NCI-H774 (cell line): ENCODE results near the gene FANCC.
A peak's percentile ranks its signal among the peaks of the same experiment; 100 is the strongest.

Experiments
- DNase-seq: peaks from one replicate; lab custom pipeline; 2025; lab: John Stamatoyannopoulos, UW

FANCC gene

GRCh38 chr9:95085036-95085770 is 232.3 kb downstream of the FANCC start:
- DNase-seq = no peak

DNA sequence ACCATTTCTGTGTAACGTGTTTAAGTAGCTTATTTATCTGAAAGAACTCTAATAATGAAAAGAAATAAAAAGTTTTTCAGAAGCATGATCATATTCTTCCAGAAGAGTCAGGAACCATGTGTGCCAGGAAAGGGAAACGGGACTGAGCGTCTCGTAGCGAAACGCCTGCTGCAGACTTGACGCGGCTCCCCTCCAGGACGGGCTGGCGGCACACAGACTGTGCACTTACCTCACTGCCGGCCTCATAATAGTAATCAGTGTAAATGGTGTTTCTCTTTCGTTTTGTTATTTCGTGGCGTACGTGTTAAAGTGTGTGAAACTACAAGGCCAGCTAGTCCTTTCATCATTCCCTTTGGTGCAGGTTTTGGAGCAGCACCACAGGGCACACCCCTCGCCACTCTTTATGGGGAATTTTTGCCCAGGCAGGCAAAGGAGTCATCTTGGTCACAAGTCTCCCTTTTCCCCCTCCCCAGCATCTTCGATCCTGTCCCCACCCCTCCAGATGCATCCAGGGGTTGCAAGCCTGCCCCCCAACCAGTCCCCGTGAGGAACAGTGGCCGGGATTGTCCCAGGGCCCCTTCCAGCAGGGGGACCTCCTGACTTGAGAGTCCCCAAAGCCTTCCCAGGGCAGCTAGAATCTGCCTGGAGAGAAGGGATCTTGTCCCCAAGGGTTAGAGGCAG is 233.1 kb downstream of the FANCC start:
- DNase-seq = no peak

- no peak for DNase-seq
Measured at GRCh38 chr9:95083086-95083768, 234.3 kb downstream of the FANCC start.

- no peak for DNase-seq
Measured at GRCh38 chr9:95082401-95083084, 235.0 kb downstream of the FANCC start.

DNA sequence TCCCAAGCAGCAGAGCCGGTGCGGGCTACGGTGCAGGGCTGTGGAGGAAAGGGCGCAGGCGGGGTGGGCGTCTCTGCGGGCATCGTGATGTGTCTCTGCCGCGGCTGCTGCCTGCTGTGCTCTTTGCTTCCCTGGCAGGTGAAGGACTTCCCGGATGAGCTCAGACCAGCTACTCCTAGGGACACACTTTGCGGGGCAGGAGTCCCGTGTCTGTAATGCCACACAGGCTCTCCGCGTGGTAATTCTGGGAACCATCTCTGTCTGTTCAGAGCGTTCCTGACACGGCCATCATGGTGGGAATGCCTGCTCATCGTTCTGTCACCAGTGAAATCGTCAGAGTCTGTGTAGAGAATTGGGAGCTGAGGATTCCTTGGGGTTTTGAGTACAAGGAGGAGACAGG is 235.5 kb downstream of the FANCC start:
- DNase-seq = no peak

DNA sequence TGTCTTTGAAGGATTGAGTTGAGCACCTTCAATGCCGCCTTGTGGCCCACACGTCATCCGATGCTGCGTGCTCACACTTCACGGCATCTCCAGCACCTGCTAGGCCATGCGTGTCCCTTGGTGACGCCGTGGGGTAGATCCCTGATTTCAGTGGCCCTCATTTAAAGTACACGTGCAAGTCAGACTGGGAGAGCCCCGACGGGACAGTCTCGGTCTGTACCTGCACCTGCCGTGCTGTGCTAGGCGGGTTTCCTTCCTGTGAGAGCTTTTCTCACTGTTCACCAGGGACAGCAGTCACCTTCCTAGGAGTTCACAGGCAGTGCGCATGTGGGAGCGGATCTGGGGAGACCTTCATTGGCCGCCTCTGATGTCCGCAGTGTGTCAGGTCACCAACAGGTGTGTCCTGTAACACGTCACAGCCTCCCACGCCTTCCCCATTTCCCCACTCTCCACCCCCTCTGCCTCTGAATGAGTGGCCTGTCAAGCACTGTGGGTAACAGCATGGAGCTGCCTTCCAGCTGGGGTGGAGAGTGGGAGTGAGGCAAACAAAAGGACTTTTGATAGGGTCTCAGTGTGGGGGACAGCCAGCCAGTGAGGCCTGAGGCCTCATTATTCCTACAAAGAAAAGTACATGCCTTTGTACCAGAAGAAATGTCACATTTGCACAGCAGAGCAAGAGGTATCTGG is 236.4 kb downstream of the FANCC start:
- DNase-seq = no peak

- DNase-seq = no peak
Measured at GRCh38 chr9:95079461-95079860, 238.0 kb downstream of the FANCC start.

GRCh38 chr9:95078939-95079338 is 238.6 kb downstream of the FANCC start:
- no peak for DNase-seq

GRCh38 chr9:95078511-95078910 is 239.0 kb downstream of the FANCC start:
- DNase-seq = no peak

DNA sequence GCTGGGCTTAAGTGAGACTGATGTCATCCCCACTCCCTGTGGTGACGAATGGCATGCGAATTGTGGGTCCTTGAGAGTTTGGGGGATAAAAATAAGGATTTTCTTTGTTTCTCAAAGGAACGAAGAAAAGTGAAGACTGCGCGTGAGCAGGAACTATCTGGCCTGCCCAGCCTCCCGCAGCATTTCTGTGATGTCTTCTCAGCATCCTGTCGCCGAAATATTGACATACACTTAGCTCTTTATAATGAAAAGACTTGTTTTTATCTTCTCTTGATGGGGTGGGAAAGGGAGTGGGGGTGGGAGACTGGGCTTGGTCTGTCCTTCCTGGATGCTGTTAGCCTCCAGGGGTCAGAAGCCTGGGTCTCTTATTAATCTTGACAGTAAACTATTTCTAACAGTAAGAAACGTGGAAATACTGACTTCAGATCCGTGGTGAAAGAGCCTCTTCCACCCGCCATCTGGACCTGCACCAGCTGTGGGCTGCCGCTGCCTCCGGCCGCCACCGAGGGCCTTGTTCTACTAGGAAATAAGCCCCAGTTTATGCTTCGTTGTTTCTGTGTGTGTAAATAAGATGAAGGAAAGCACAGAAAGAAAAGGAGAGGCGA is 239.6 kb downstream of the FANCC start:
- DNase-seq = no peak

- DNase-seq = no peak
Measured at GRCh38 chr9:95077053-95077765, 240.3 kb downstream of the FANCC start.

GRCh38 chr9:95076696-95077052 is 240.8 kb downstream of the FANCC start:
- DNase-seq = no peak

DNA sequence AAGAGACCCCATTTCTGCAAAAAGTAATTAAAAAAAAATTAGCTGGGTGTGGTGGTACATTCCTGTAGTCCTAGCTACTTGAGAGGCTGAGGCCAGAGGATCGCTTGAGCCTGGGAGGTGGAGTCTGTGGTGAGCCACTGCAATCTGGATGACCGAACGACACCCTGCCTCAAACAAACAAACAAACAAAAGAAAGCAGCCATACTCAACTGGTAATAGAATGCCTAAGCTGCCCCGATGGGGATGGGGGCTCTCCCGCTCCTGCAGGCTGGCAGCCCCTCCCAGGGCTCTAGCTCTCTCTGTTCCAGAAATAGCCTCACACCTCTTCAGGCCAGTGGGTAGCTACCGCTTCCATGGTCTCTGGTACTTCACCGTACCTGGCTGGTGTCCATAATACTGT is 241.8 kb downstream of the FANCC start:
- DNase-seq = no peak

GRCh38 chr9:95074632-95075031 is 242.9 kb downstream of the FANCC start:
- peak; percentile 91 for DNase-seq

GRCh38 chr9:95073918-95074317 is 243.6 kb downstream of the FANCC start:
- no peak for DNase-seq

DNA sequence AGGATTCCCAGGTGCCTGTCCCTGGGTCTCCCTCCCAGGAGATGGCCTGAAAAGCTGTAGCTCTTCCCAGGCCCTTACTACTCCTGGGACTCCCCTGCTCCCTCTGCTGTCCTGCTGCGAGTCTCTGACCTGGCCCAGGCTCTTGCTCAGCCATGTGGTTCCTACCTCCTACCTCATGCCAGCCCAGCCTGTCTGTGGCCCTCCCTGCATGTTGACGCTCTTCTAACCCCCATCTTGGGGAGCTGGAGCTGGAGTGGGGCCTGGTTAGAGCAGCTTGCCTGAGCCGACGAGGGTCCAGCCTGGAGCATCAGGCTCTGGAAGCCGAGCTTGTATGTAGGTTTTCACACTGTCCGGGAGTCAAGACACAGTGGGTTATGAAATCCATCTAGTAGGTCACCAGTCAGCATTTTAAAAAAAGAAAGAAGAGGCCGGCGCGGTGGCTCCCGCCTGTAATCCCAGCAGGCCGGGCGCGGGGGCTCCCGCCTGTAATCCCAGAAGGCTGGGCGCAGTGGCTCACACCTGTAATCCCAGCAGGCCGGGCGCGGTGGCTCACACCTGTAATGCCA is 244.4 kb downstream of the FANCC start:
- DNase-seq = no peak

- DNase-seq = no peak
Measured at GRCh38 chr9:95071925-95072324, 245.6 kb downstream of the FANCC start.

GRCh38 chr9:95071450-95071849 is 246.1 kb downstream of the FANCC start:
- no peak for DNase-seq

DNA sequence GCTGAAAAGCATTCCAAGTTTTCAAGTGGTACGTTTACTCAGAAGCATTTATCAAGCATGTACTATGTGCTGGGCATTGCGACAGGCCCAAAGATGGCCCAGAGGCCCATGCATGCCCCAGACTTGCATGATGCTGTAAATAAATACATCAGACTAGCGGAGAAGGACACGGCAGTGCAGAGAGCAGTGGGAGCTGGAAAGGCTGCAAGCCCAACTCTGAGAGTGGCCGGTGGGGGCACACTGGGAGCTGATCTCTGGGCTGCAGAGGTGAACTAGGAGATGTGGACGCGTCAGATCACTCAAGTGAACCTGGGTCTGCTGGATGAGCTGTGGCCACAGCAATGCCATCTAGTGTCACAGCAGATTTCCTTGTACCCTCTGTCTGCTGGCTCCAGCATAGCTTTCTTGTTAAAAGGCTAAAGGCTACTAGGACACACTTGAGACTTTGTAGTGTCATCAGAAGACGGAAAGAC is 246.9 kb downstream of the FANCC start:
- no peak for DNase-seq

DNA sequence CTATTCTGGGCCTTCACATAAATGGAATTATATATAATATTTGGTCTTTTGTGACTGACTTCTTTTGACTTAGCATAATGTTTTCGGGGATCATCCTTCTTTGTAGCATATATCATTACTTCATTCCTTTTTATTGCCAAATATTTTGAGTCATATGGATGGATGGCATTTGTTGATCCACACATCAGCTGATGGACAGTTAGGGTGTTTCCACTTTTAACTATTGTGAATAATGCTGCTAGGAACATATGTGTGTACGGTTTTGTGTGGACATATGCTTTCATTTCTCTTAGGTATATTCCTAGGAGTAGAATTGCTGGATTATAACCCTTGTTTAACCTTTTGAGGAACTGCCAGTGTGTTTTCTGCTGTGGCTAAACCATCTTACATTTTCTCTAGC is 249.6 kb downstream of the FANCC start:
- DNase-seq = no peak

DNA sequence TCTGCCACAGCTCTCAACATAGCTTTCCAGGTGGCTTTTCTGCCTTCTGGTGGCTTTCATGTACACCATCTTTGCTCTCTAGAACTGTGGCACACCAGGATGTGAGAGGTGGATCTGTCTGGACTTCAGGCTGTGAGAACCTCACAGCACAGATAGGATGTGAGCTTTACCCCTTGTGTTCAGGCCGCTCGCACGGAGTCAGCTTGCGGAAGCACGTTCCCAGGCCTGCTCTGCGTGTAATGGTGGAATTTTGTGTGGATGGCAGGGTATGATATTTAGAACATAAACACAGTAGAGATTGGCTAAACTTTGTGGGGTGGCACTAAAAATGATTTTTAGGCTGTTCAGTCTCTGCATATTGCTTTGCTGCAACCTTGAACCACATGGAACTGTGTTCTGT is 250.5 kb downstream of the FANCC start:
- no peak for DNase-seq
